K562 (cell line): ENCODE data around the gene DHDH. TPM values are rescaled to one million over a fixed set of nuclear protein-coding genes. Genes with fewer than 3 reads are reported as not detected.

Experiments
- CAMTA2 ChIP-seq: fragments of 250-450 bp; sonication (Bioruptor Pico); conservative IDR thresholded peaks from 2 replicates; pipeline ENCODE4 v1.5.1; 2022
- CTBP1 ChIP-seq: fragments of 450-650 bp; IDR thresholded peaks from 2 replicates; pipeline ENCODE4 v1.6.1; 2016; ENCODE audit warnings: borderline replicate concordance
- FIP1L1 ChIP-seq: fragments of 200-400 bp; formaldehyde crosslinking; IDR thresholded peaks from 2 replicates; pipeline ENCODE4 v1.6.1; 2018; ENCODE audit warnings: mild to moderate bottlenecking, low read depth, low read length; ENCODE audit not compliant: poor library complexity, severe bottlenecking
- HSF4 ChIP-seq: fragments of 250-450 bp; sonication (Bioruptor Pico); IDR thresholded peaks from 2 replicates; pipeline ENCODE4 v2.1.2; 2022; ENCODE audit warnings: mild to moderate bottlenecking, moderate library complexity, borderline replicate concordance
- NONO ChIP-seq, 2 experiments: fragments of 200-400 bp in 1 of 2; fragments of 450-650 bp in 1 of 2; formaldehyde crosslinking in 1 of 2; IDR thresholded peaks; 2 replicates each; pipeline ENCODE4 v1.6.1; 2017; ENCODE audit warnings: low read depth in 2 of 2, mild to moderate bottlenecking in 2 of 2, moderate library complexity in 2 of 2, low read length in 1 of 2
- NRF1 ChIP-seq, 2 experiments: fragments of 450-650 bp; IDR thresholded peaks in 1 of 2; conservative IDR thresholded peaks in 1 of 2; 2 replicates each; pipeline ENCODE4 v1.6.1; 2014; ENCODE audit warnings: mild to moderate bottlenecking in 2 of 2
- POLR3A ChIP-seq: IDR thresholded peaks from 2 replicates; pipeline ENCODE4 v1.6.1; 2011; ENCODE audit warnings: borderline replicate concordance, mild to moderate bottlenecking, moderate library complexity; ENCODE audit not compliant: insufficient read length, insufficient read depth; ENCODE audit errors: extremely low read depth
- RAD21 ChIP-seq, 2 experiments: fragments of 250-450 bp in 1 of 2; fragments of 450-650 bp in 1 of 2; sonication (Bioruptor Pico) in 1 of 2; formaldehyde crosslinking in 1 of 2; IDR thresholded peaks in 1 of 2; conservative IDR thresholded peaks in 1 of 2; 2 replicates each; pipeline versions ENCODE4 v1.4.0 to v1.8.0; 2020 to 2022; ENCODE audit warnings: mild to moderate bottlenecking in 2 of 2, moderate library complexity in 1 of 2
- RERE ChIP-seq: sonication (generic); formaldehyde crosslinking; IDR thresholded peaks from 2 replicates; pipeline ENCODE4 v1.8.0; 2023; ENCODE audit warnings: missing genetic modification reagents, mild to moderate bottlenecking, borderline replicate concordance
- SMARCA4 ChIP-seq: fragments of 450-650 bp; IDR thresholded peaks from 2 replicates; pipeline ENCODE4 v1.6.1; 2016
- SRSF3 ChIP-seq: fragments of 200-400 bp; formaldehyde crosslinking; IDR thresholded peaks from 2 replicates; pipeline ENCODE4 v1.6.1; 2016; ENCODE audit warnings: mild to moderate bottlenecking, low read length, moderate library complexity; ENCODE audit not compliant: insufficient read depth
- ZBTB7A ChIP-seq: IDR thresholded peaks from 2 replicates; pipeline ENCODE4 v1.6.1; 2011; ENCODE audit warnings: low read depth, mild to moderate bottlenecking, low read length, moderate library complexity, borderline replicate concordance; ENCODE audit not compliant: control insufficient read depth
- ZNF436 ChIP-seq: fragments of 250-450, 450-650 bp; sonication (Bioruptor Pico); formaldehyde crosslinking; IDR thresholded peaks from 2 replicates; pipeline ENCODE4 v1.7.0; 2020; ENCODE audit warnings: mild to moderate bottlenecking
- ZNF551 ChIP-seq: fragments of 250-450 bp; sonication (Bioruptor Pico); IDR thresholded peaks from 2 replicates; pipeline ENCODE4 v1.5.0; 2021; ENCODE audit warnings: mild to moderate bottlenecking, moderate library complexity
- ZNF609 ChIP-seq: sonication (generic); formaldehyde crosslinking; IDR thresholded peaks from 2 replicates; pipeline ENCODE4 v1.8.1; 2023; ENCODE audit warnings: missing genetic modification reagents, mild to moderate bottlenecking, borderline replicate concordance
- ZNF778 ChIP-seq: fragments of 450-650 bp; formaldehyde crosslinking; IDR thresholded peaks from 2 replicates; pipeline ENCODE4 v1.4.0; 2020; ENCODE audit warnings: mild to moderate bottlenecking, moderate library complexity
- polyA plus RNA-seq, 8 experiments: library from polyadenylated mRNA; depleted of rRNA in 4 of 8; stranded (reverse) in 5 of 8; unstranded in 3 of 8; fragments of >200 nt; fragmentation: Nextera tagmentation in 2 of 8; fragmentation: Illumina TruSeq in 1 of 8; extraction: Ambion mirVana in 2 of 8; extraction: Trizol in 1 of 8; gene quantifications; 2 replicates each; pipeline versions ENCODE4 v1.2.1 to v1.2.3, GENCODE V29; 2011 to 2014; ENCODE audit warnings: inconsistent platforms in 1 of 8, missing spikeins in 1 of 8
- total RNA-seq, 7 experiments: library from RNA; depleted of rRNA in 6 of 7; stranded (reverse); fragments of >200 nt in 6 of 7; fragmentation: Illumina TruSeq in 2 of 7; extraction: Trizol in 2 of 7; gene quantifications; 2 replicates each; pipeline versions ENCODE4 v1.2.1 to v1.2.3, GENCODE V29; 2011 to 2021; ENCODE audit warnings: low replicate concordance in 1 of 7

The DHDH gene
- total and polyA plus RNA-seq, 9 of the 15 experiments (the other 6 are each of a cell fraction or from before 2014, with no cell fraction given): 0.37 to 1.9 (median 0.87) TPM

DNA sequence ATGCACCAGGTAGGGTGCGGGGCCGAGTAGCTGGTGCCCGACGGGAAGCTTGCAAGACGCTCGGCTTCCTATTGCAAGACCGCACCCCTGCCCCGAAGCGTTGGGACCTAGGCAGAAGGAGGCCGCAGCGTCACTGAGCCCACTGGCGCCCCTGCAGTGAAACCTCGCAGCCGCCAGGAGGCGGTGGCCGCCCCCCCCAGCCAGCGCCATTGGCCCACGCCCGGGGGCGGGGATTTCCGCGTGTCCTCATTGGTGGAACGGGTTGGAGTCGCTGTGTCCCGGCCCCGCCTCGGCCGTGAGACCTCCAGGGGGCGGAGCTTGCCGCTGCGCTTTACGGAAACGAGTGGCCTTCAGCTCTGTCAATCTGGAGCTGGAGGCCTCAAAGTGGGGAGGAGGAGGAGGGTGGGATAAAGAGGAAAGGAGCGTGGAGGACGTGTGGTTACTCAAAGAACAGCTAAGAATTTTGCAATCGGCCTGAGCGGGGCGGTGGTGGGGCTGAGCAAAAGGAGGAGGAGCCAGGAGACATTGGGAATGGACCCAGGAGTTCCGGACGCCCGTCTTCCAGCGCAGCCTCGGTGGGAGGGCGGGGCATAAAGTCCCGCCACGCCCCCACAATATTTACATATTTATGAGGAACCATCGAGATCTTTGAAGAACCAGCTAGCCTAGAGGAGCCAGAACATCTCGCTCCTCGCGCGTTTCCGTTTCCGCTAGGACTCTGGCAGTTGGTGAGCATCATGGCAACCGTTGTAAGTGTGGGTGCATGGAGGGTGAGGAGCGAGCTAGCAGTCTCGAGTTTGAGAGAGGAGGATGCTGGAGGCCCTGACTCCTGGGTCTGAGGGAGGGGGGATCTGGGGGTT, 59.9 kb downstream of the DHDH start, which contains the start of the genes GYS1 and RUVBL2 (continued):
- TF ChIP-seq POLR3A: no peak
- TF ChIP-seq ZNF609 (CRISPR knock-in tag): no peak
- peak; percentile 96; the same call in 1 of the 2 replicates for TF ChIP-seq ZBTB7A
- peak; percentile 87 to 89 for TF ChIP-seq NRF1 (conservative IDR thresholded peaks at IDR 0.05 in 1 of 2, IDR thresholded peaks at IDR 0.05 in 1 of 2)
- TF ChIP-seq HSF4: no peak
- TF ChIP-seq NONO (IDR thresholded peaks at IDR 0.05; ENCODE audit: low read depth in 2 of 2, low read length in 1 of 2): 0 out of 4 replicates have a peak, but pooled peaks of 1 of the 2 experiments have one; percentile 72
- TF ChIP-seq SMARCA4: no peak
- TF ChIP-seq ZNF436 (CRISPR knock-in tag): no peak
- TF ChIP-seq ZNF551 (CRISPR knock-in tag): no peak
- no peak for TF ChIP-seq ZNF778 (CRISPR knock-in tag)
- TF ChIP-seq RERE: no peak
- peak; percentile 79 for TF ChIP-seq FIP1L1
- no peak for TF ChIP-seq SRSF3
- TF ChIP-seq RAD21 (CRISPR knock-in tag; conservative IDR thresholded peaks at IDR 0.05 in 1 of 2, IDR thresholded peaks at IDR 0.05 in 1 of 2): peak; percentile 36 to 46
- peak; percentile 65; the same call in 1 of the 2 replicates for TF ChIP-seq CTBP1
- no peak for TF ChIP-seq CAMTA2 (CRISPR knock-in tag)
